GM12878 (cell line): ENCODE data around the gene RAC3.

ENCODE experiments used
- POLR2A ChIP-seq: IDR thresholded peaks from 2 replicates; pipeline ENCODE4 v1.6.1; 2011; ENCODE audit warnings: low read depth, mild to moderate bottlenecking, low read length
- SRF ChIP-seq, 2 experiments: IDR thresholded peaks; 2 replicates each; pipeline ENCODE4 v1.6.1; 2011; ENCODE audit warnings: low read depth in 2 of 2, low read length in 2 of 2, mild to moderate bottlenecking in 1 of 2, moderate library complexity in 1 of 2
- SUZ12 ChIP-seq: fragments of 200-600 bp; sonication (generic); IDR thresholded peaks from one replicate; pipeline ENCODE4 v1.6.1; 2018; ENCODE audit warnings: antibody characterized with exemption, mild to moderate bottlenecking; ENCODE audit not compliant: unreplicated experiment

- no peak for TF ChIP-seq POLR2A
- TF ChIP-seq SRF (IDR thresholded peaks at IDR 0.05; ENCODE audit: low read depth in 2 of 2, low read length in 2 of 2): no peak
- TF ChIP-seq SUZ12: no peak
These were observed 17.6 kb upstream of the RAC3 start for GRCh38 chr17:82013772-82014321.
